IPS-18c (cell line): ENCODE data around the gene DGKI.

ENCODE experiments used
- H3K4me3 ChIP-seq: 2 replicates; pipeline ENCODE4 v1.7.0; 2013; ENCODE audit warnings: low read depth, mild to moderate bottlenecking, low read length, moderate library complexity; ENCODE audit not compliant: insufficient read depth
- H3K9me3 ChIP-seq: one replicate; pipeline ENCODE4 v1.6.1; 2013; ENCODE audit warnings: mild to moderate bottlenecking, low read length, moderate library complexity; ENCODE audit not compliant: control insufficient read depth, insufficient read depth

Gene DGKI

DNA sequence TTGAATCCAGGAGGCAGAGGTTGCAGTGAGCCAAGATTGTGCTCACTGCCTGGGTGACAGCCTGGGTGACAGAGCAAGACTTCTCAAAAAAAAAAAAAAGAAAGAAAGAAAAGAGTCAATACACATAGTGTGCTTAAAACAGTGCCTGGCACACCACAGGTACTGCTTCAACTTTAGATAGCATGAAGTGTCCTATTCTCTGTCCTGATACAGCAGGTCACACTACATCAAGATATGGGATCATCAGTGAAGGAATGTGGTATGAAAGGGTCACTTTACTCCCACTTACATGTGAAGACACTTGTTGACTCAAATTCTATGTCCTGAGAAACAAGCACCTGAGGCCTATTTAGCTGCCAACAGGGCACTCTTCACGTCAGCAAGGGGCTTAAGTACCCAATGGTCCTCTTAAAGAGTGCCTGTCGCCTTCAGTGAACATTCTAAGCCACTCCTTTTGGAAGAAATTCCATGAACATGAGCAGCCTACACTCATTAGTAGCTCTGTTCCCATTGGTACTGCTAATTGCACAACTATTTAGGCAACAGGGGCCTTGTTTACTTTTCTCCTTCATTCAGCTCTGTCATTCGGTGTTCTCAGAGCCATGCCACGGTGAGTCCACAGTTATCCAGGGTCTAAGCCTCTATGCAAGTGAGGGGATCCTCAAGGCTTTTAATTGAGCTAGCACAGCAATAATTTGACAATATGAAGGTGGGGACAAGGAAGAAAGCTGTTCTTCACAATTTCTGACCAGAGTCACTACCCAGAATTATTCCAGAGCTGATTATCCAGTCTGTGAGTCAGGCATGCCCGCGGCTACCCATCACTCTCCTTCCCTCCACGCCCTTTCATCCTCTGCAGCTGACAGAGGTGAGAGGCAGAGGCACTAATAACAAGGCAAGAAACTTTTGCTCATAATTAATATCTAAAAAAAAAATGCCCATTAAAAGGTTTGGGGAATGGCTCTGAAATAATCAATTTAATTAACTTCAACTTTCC, 446.6 kb downstream of the DGKI start:
- Histone ChIP-seq H3K4me3 (no peak overlapping the region), H3K9me3 (no peaks in the 10 kb centered on the region)

- H3K4me3 ChIP-seq = no peak overlapping the region
- no peaks in the 10 kb centered on the region for H3K9me3 ChIP-seq
Measured at GRCh38 chr7:137396051-137396450, 450.7 kb downstream of the DGKI start.

GRCh38 chr7:137395420-137395819, 451.4 kb downstream of the DGKI start:
- H3K9me3 ChIP-seq = no peaks in the 10 kb centered on the region
- no peak overlapping the region for H3K4me3 ChIP-seq

- Histone ChIP-seq H3K9me3 (no peaks in the 10 kb centered on the region), H3K4me3 (no peak overlapping the region)
Measured at GRCh38 chr7:137393570-137393969, 453.2 kb downstream of the DGKI start.

GRCh38 chr7:137390076-137390475, 456.7 kb downstream of the DGKI start:
- no peak overlapping the region for H3K4me3 ChIP-seq
- no peaks in the 10 kb centered on the region for H3K9me3 ChIP-seq

DNA sequence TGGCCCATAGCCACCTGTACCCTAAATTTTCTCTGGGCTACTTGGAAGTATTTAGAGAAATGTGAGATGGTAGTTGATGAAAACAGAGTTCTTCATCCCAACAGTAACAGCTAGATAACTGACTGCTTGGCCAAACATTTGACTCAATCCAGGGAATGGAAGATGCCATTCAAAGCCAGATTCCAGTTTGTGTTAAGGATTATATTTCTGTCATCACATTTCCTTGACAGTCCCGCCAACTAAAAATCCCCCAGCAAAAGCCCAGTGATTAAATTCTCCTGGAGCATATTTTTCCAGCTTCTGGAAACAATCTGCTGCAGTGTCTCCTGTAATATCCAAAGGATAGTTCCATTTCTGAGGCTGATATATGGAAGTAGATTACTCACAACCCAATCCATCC, 457.9 kb downstream of the DGKI start:
- Histone ChIP-seq H3K9me3 (no peaks in the 10 kb centered on the region), H3K4me3 (no peak overlapping the region)

GRCh38 chr7:137386966-137387365, 459.8 kb downstream of the DGKI start:
- Histone ChIP-seq H3K9me3 (no peaks in the 10 kb centered on the region), H3K4me3 (no peak overlapping the region)

- Histone ChIP-seq H3K9me3 (no peaks in the 10 kb centered on the region), H3K4me3 (no peak overlapping the region)
Measured at GRCh38 chr7:137381045-137381444, 465.7 kb downstream of the DGKI start.

DNA sequence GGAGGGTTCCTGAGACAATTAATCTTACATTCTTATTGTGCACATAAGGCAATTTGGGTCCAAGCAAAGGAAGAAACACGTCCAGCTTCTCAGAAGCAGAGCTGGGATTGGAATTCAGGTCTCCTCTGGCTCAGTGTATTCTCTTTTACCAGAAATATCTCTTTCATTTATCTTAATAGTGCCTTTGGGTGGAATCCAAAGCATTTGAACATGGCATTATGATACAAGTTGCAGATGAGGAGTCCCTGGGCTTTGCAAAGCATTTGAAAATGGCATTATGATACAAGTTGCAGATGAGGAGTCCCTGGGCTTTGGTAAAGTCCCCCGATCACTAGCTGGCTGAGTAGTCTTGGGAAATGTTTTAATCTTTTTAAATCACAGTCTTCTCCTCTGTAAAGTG, 473.3 kb downstream of the DGKI start:
- Histone ChIP-seq H3K9me3 (no peaks in the 10 kb centered on the region), H3K4me3 (no peak overlapping the region)

DNA sequence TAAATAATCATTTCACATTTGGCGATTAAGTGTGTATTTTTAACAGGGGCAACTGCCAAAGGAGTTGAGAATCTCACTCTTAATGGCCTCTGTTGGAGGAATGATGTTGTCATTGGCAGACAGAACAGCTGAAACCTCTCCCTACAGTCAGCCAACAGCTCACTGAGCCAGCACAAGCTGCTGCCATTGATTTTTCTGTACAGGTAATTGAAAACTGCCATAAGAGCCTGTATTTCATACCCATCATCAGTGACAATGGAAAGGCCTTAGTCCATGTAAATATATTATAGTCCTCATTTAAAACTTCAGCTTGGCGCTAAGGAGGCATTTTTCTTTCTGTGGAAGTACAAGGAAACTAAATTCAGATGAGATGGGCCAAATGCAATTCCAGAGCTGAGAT, 475.2 kb downstream of the DGKI start:
- H3K9me3 ChIP-seq = no peaks in the 10 kb centered on the region

DNA sequence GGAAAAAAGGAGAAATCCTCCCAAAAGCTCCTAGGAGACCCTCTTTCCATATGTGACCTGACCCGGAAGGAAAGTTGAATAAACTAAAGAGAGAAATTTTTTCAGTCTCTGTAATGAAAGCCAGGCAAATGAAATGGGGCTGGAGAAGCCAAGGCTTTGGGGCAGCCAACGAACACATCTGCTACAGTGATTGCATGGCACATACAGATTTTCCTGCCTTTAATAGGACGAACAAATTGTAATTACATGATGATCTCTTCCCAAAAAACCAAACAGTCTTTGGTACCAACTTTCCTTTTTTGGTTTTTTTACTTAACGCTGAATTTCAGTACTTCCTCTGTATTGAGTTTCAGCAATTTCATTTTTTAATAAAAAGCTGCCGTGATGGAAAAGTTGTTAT, 479.8 kb downstream of the DGKI start:
- H3K4me3 ChIP-seq = no peak overlapping the region
- peaks cover 3% of the 10 kb centered on the region for H3K9me3 ChIP-seq

More for the DNA sequence above, 475.2 kb downstream of the DGKI start:
- no peak overlapping the region for H3K4me3 ChIP-seq

DNA sequence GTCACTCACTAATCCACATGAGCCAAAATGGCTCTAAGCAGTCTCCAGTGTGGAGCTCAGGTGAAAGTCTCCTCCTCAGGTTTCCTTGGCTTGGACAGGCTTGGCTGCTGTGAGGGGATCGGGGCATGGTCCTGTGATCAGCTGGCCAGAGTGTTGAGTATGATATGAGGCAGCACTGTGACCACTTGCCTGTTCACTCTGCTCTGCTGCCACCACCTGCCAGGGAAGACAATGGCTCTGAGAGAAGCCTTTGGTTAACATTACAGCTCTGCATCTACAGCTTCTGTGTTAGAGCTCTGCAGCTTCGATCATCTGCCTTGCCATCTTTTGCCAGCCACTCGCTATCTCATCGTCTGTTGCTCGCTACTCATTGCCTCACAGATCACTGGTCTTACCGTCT, 483.1 kb downstream of the DGKI start:
- Histone ChIP-seq H3K4me3 (no peak overlapping the region), H3K9me3 (peaks cover 3% of the 10 kb centered on the region)

GRCh38 chr7:137360087-137360679, 486.6 kb downstream of the DGKI start:
- peaks cover 3% of the 10 kb centered on the region for H3K9me3 ChIP-seq

DNA sequence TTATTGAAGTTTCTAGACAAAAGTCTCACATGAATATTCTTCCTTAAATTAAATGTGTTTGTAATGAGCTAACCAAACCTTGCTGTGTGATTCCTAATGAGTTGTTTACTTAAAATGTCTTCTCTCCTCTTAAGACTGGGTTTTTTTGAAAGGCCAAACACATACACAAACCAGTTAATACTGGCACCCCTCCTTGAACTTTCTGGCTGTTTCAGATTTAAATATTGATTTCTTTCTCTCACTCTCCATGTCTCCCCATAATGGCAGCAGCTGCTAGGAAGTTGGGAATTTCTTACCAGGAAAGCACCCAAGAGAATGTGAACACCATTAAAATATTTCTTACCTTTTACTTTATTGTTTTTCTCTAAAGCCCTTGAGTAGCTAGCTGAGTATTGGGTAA, 491.8 kb downstream of the DGKI start:
- Histone ChIP-seq H3K9me3 (no peaks in the 10 kb centered on the region), H3K4me3 (no peak overlapping the region)

More at GRCh38 chr7:137360087-137360679, 486.6 kb downstream of the DGKI start:
- no peak overlapping the region for H3K4me3 ChIP-seq

DNA sequence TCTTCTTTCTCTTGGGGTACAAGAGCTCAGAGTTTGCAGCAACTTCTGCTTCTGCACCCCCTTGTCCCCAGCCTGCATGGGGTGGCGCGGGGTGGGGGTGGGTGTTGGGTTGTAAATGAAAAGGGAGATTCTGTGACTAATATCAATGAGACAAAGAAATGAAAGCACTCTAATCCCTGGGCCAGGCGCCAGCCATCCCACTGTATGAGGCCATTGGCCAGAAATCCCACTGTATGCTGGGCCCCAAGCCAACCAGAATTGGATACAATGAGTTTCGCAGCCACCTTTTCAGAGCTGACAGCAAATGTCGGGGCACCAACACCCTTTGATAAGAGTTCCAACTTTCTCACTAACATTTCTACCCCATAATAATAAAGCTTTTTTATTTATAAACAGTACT, 492.4 kb downstream of the DGKI start:
- no peaks in the 10 kb centered on the region for H3K9me3 ChIP-seq
- no peak overlapping the region for H3K4me3 ChIP-seq

GRCh38 chr7:137351941-137352340, 494.8 kb downstream of the DGKI start:
- Histone ChIP-seq H3K4me3 (no peak overlapping the region), H3K9me3 (no peaks in the 10 kb centered on the region)

DNA sequence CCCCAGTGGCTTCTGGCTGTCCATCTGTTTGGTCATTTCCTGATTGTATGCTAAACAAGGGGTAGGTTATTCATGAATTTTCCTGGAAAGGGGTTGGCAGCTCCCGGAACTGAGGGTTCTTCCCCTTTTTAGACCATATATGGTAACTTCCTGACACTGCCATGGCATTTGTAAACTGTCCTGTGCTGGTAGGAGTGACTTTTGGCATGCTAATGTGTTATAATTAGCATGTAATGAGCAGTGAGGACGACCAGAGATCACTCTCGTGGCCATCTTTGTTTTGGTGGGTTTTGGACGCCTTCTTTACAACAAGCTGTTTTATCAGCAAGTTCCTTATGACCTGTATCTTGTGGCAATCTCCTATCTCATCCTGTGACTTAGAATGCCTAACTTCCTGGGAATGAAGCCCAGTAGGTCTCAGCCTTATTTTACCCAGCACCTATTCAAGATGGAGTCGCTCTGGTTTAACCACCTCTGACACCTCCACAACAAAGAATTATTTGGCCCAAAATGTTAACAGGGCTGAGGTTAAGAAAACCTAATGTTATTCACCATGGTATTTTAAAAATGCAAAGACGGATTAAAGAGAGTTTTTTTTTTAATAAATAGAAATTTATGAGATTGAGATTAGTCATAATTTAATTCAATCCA, 500.9 kb downstream of the DGKI start:
- Histone ChIP-seq H3K9me3 (no peaks in the 10 kb centered on the region), H3K4me3 (no peak overlapping the region)
